Endothelial cell of umbilical vein (primary cell): Measurements from ENCODE around the gene SMOC2. TPM values are rescaled to one million over a fixed set of nuclear protein-coding genes. Genes with fewer than 3 reads are reported as not detected.

Source experiments
- BruUV-seq: library from RNA; stranded (reverse); fragments of 400-500 nt; replicated peaks from 2 replicates; lab custom pipeline; 2021; lab: Mats Ljungman, UMichigan
- CTCF ChIA-PET: fragments of 300-600, 350-600 bp; sonication (Branson Sonifier 250); formaldehyde crosslinking; loops from one replicate; lab custom pipeline; 2021; ENCODE audit warnings: antibody characterized with exemption, inconsistent platforms; lab: Charles Lee
- POLR2A ChIA-PET: fragments of 300-600, 350-600 bp; sonication (Branson Sonifier 250); formaldehyde crosslinking; loops from one replicate; lab custom pipeline; 2021; ENCODE audit warnings: antibody characterized with exemption, inconsistent platforms; lab: Charles Lee
- DNase-seq: peaks from one replicate; pipeline ENCODE4 v3.0.0-alpha.2; 2011; ENCODE audit warnings: low read depth, low spot score
- FAIRE-seq: peaks from 2 replicates; lab custom pipeline; 2011; peaks lifted over from hg19 to GRCh38; lab: Jason Lieb, UNC
- H2AFZ ChIP-seq: 2 replicates; pipeline ENCODE4 v1.6.0; 2012; ENCODE audit warnings: low read depth, low read length, control low read depth, inconsistent platforms
- H3K27ac ChIP-seq: 2 replicates; pipeline ENCODE4 v1.5.1; 2011; ENCODE audit warnings: low read depth, mild to moderate bottlenecking, control low read depth, low read length, moderate library complexity; ENCODE audit not compliant: insufficient read depth
- H3K27me3 ChIP-seq, 2 experiments: 2 replicates each; pipeline versions ENCODE4 v1.6.0 to v1.6.1; 2011; ENCODE audit warnings: low read length in 2 of 2, mixed read lengths in 1 of 2; ENCODE audit not compliant: control insufficient read depth in 2 of 2, insufficient read depth in 2 of 2
- H3K36me3 ChIP-seq, 2 experiments: 2 replicates in 1 of 2; 3 replicates in 1 of 2; pipeline ENCODE4 v1.5.1; 2011; ENCODE audit warnings: low read length in 2 of 2, mild to moderate bottlenecking in 1 of 2, moderate library complexity in 1 of 2; ENCODE audit not compliant: control insufficient read depth in 2 of 2, insufficient read depth in 2 of 2; ENCODE audit errors: extremely low read depth in 1 of 2
- H3K4me1 ChIP-seq: 3 replicates; pipeline ENCODE4 v1.5.1; 2011; ENCODE audit warnings: mild to moderate bottlenecking, low read length; ENCODE audit not compliant: control insufficient read depth, insufficient read depth; ENCODE audit errors: extremely low read depth
- H3K4me2 ChIP-seq: 2 replicates; pipeline ENCODE4 v1.6.1; 2011; ENCODE audit warnings: low read length, control low read depth, mixed read lengths; ENCODE audit not compliant: insufficient read depth
- H3K4me3 ChIP-seq, 3 experiments: fragments of 200-600 bp in 1 of 3; sonication (generic), shearing (Covaris generic) in 1 of 3; replicated peaks in 1 of 3; 2 replicates each; pipeline ENCODE4 v1.5.1; 2011 to 2016; ENCODE audit warnings: control low read depth in 3 of 3, low read length in 3 of 3, mild to moderate bottlenecking in 2 of 3, inconsistent platforms in 1 of 3, low read depth in 1 of 3, moderate library complexity in 1 of 3; ENCODE audit not compliant: insufficient read depth in 1 of 3
- H3K79me2 ChIP-seq: 2 replicates; pipeline ENCODE4 v1.6.0; 2012; ENCODE audit warnings: low read length, inconsistent platforms; ENCODE audit not compliant: control insufficient read depth, insufficient read depth
- H3K9ac ChIP-seq: replicated peaks from 2 replicates; pipeline ENCODE3; 2011; ENCODE audit warnings: low read length, control low read depth; ENCODE audit not compliant: insufficient read depth; ENCODE audit errors: extremely low read depth
- H3K9me1 ChIP-seq: replicated peaks from 3 replicates; pipeline ENCODE4 v1.6.0; 2011; ENCODE audit warnings: mild to moderate bottlenecking, low read length; ENCODE audit not compliant: control insufficient read depth, insufficient read depth; ENCODE audit errors: extremely low read depth
- H3K9me3 ChIP-seq: replicated peaks from 2 replicates; pipeline ENCODE4 v1.5.1; 2012; ENCODE audit warnings: low read length, inconsistent platforms; ENCODE audit not compliant: control insufficient read depth, insufficient read depth
- H4K20me1 ChIP-seq: replicated peaks from 2 replicates; pipeline ENCODE3; 2011; ENCODE audit warnings: mild to moderate bottlenecking, low read length; ENCODE audit not compliant: control insufficient read depth, insufficient read depth; ENCODE audit errors: extremely low read depth
- EZH2 ChIP-seq: IDR thresholded peaks from 2 replicates; pipeline ENCODE4 v1.6.1; 2012; ENCODE audit warnings: borderline replicate concordance, low read depth, mild to moderate bottlenecking, moderate library complexity, low read length, inconsistent platforms; ENCODE audit not compliant: severe bottlenecking
- FOS ChIP-seq: IDR thresholded peaks from 2 replicates; pipeline ENCODE4 v1.6.1; 2011; ENCODE audit warnings: mild to moderate bottlenecking, low read length, moderate library complexity, borderline replicate concordance; ENCODE audit not compliant: insufficient read depth
- GATA2 ChIP-seq: IDR thresholded peaks from 2 replicates; pipeline ENCODE4 v1.7.0; 2011; ENCODE audit warnings: low read depth, mild to moderate bottlenecking, moderate library complexity, mixed read lengths, low read length; ENCODE audit not compliant: insufficient read length, insufficient read depth
- JUN ChIP-seq: IDR thresholded peaks from 2 replicates; pipeline ENCODE4 v1.6.1; 2011; ENCODE audit warnings: borderline replicate concordance, low read depth; ENCODE audit not compliant: insufficient read length, insufficient read depth
- MAX ChIP-seq: IDR thresholded peaks from 2 replicates; pipeline ENCODE4 v1.6.1; 2011; ENCODE audit not compliant: insufficient read depth, insufficient read length
- MYC ChIP-seq: IDR thresholded peaks from one replicate; pipeline ENCODE4 v1.6.1; 2011; ENCODE audit warnings: mild to moderate bottlenecking, low read depth, low read length
- POLR2A ChIP-seq: IDR thresholded peaks from 2 replicates; pipeline ENCODE4 v1.6.1; 2012; ENCODE audit warnings: low read depth, mild to moderate bottlenecking, control low read depth, low read length
- POLR2AphosphoS5 ChIP-seq: IDR thresholded peaks from 2 replicates; pipeline ENCODE4 v1.6.1; 2012; ENCODE audit warnings: low read depth, mild to moderate bottlenecking, control low read depth, low read length, moderate library complexity; ENCODE audit not compliant: insufficient read depth
- dilution Hi-C: fragments of 300-500 bp; cut with MboI; formaldehyde crosslinking; loops from one replicate; pipeline ENCODE4 v1.15.0; 2019; ENCODE audit warnings: low sequenced_read_pairs; ENCODE audit not compliant: extremely low pct_ligation_motif_present
- intact Hi-C: fragments of 100-400 bp; cut with micrococcal nuclease; formaldehyde crosslinking; loops from one replicate; pipeline ENCODE4 v1.10.0; 2022
- polyA plus RNA-seq, 4 experiments: library from polyadenylated mRNA; depleted of rRNA in 3 of 4; stranded (reverse) in 3 of 4; unstranded in 1 of 4; fragments of >200 nt; gene quantifications; 2 replicates each; pipeline versions ENCODE4 v1.2.1 to v1.2.3, GENCODE V29; 2011 to 2012; ENCODE audit warnings: missing spikeins in 1 of 4
- total RNA-seq: library from RNA; stranded (reverse); gene quantifications from 2 replicates; pipeline ENCODE4 v1.2.3, GENCODE V29; 2021
- TF ChIP-seq, protein P1 (sequence below), 2 donors: IDR thresholded peaks; 1 replicate in 1 of 2; 2 replicates in 1 of 2; pipeline ENCODE4 v1.5.1; 2011; ENCODE audit warnings: low read length in 2 of 2, mild to moderate bottlenecking in 2 of 2, moderate library complexity in 2 of 2, control low read depth in 1 of 2, inconsistent platforms in 1 of 2, low read depth in 1 of 2; ENCODE audit not compliant: insufficient read depth in 1 of 2; ENCODE audit errors: extremely low read depth in 1 of 2

The SMOC2 gene
- total and polyA plus RNA-seq, 2 donors (not counting 3 experiments of a cell fraction or from before 2014, with no cell fraction given) = not detected

- no TSS peak for BruUV-seq
- Histone ChIP-seq H3K4me1 (no peaks in the 10 kb centered on the region), H3K4me2 (no peak overlapping the region), H3K9me3 (peaks cover 14% of the 10 kb centered on the region), H3K79me2 (no peaks in the 10 kb centered on the region), H3K36me3 (no peaks in the 10 kb centered on the region), H3K9me1 (no peaks in the 10 kb centered on the region), H3K27ac (no peak overlapping the region), H2AFZ (no peak overlapping the region), H3K9ac (no peak overlapping the region), H4K20me1 (no peaks in the 10 kb centered on the region), H3K27me3 (no peaks in the 10 kb centered on the region), H3K4me3 (no peak overlapping the region)
- dilution Hi-C loops (no loop called here), intact Hi-C loops (no loop called here)
- FAIRE-seq (no peak), DNase-seq (no peak)
- ChIA-PET CTCF (no interaction called here), POLR2A (no interaction called here)
- TF ChIP-seq JUN (no peak), POLR2A (no peak), MAX (no peak), GATA2 (no peak), MYC (no peak), EZH2 (no peak), POLR2AphosphoS5 (no peak), FOS (no peak)
- TF ChIP-seq, protein P1, sequence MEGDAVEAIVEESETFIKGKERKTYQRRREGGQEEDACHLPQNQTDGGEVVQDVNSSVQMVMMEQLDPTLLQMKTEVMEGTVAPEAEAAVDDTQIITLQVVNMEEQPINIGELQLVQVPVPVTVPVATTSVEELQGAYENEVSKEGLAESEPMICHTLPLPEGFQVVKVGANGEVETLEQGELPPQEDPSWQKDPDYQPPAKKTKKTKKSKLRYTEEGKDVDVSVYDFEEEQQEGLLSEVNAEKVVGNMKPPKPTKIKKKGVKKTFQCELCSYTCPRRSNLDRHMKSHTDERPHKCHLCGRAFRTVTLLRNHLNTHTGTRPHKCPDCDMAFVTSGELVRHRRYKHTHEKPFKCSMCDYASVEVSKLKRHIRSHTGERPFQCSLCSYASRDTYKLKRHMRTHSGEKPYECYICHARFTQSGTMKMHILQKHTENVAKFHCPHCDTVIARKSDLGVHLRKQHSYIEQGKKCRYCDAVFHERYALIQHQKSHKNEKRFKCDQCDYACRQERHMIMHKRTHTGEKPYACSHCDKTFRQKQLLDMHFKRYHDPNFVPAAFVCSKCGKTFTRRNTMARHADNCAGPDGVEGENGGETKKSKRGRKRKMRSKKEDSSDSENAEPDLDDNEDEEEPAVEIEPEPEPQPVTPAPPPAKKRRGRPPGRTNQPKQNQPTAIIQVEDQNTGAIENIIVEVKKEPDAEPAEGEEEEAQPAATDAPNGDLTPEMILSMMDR (IDR thresholded peaks at IDR 0.05; ENCODE audit: extremely low read depth in 1 of 2, insufficient read depth in 1 of 2, low read depth in 1 of 2, low read length in 2 of 2) = no peak
Observed at GRCh38 chr6:168640768-168641167, 199.8 kb downstream of the SMOC2 start.
